Neural crest cell (in vitro differentiated cells): ENCODE results near the gene MROH9. TPM values are rescaled to one million over a fixed set of nuclear protein-coding genes. Genes with fewer than 3 reads are reported as not detected.

Source experiments
- DNase-seq: peaks from one replicate; pipeline ENCODE4 v3.0.0; 2021; ENCODE audit warnings: low read depth, mixed read lengths, low spot score
- H3K27ac Mint-ChIP-seq: one replicate; pipeline ENCODE4 v1.8.0; 2021; ENCODE audit warnings: mild to moderate bottlenecking, mixed read lengths; ENCODE audit not compliant: unreplicated experiment
- H3K27me3 Mint-ChIP-seq: 2 replicates; pipeline ENCODE4 v1.8.0; 2021; ENCODE audit warnings: low read depth, mild to moderate bottlenecking, mixed read lengths
- H3K36me3 Mint-ChIP-seq: 2 replicates; pipeline ENCODE4 v1.8.0; 2021; ENCODE audit warnings: low read depth, mild to moderate bottlenecking, mixed read lengths
- H3K4me1 Mint-ChIP-seq: 2 replicates; pipeline ENCODE4 v1.8.0; 2021; ENCODE audit warnings: mixed read lengths
- H3K4me3 Mint-ChIP-seq: one replicate; pipeline ENCODE4 v1.8.0; 2021; ENCODE audit warnings: mild to moderate bottlenecking, mixed read lengths
- H3K9me3 Mint-ChIP-seq: 2 replicates; pipeline ENCODE4 v1.8.0; 2021; ENCODE audit warnings: mixed read lengths
- total RNA-seq: library from RNA; stranded (reverse); gene quantifications from 2 replicates; pipeline ENCODE4 v1.2.1, GENCODE V29; 2021
- TF ChIP-seq, protein P1 (sequence below): fragments of 200-600 bp; sonication (generic); conservative IDR thresholded peaks from 2 replicates; pipeline ENCODE4 v1.5.0; 2021; ENCODE audit warnings: antibody characterized with exemption, mild to moderate bottlenecking

Gene MROH9
- total RNA-seq, 1 donor from 2014 or later, result not detected

DNA sequence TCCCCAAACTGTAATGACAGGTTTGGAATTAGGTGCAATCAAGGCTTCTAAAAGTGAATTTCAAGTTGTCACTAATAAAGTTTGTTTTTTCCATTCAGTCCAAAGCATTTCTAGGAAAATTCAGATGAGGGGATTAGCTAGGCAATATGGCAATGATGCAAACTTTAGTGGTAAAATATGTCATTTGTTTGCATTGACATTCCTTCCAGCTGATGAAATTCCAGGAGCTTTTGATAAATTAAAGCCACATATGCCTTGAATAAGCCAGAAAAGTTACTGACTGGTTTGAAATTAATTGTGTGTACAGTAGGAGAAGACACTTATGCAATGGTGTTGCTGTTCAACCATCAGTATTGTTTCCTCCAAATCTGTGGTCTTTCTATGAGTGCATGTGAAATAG is 57.8 kb downstream of the MROH9 start:
- H3K27ac Mint-ChIP-seq, result no peak overlapping the region
- TF ChIP-seq, protein P1, sequence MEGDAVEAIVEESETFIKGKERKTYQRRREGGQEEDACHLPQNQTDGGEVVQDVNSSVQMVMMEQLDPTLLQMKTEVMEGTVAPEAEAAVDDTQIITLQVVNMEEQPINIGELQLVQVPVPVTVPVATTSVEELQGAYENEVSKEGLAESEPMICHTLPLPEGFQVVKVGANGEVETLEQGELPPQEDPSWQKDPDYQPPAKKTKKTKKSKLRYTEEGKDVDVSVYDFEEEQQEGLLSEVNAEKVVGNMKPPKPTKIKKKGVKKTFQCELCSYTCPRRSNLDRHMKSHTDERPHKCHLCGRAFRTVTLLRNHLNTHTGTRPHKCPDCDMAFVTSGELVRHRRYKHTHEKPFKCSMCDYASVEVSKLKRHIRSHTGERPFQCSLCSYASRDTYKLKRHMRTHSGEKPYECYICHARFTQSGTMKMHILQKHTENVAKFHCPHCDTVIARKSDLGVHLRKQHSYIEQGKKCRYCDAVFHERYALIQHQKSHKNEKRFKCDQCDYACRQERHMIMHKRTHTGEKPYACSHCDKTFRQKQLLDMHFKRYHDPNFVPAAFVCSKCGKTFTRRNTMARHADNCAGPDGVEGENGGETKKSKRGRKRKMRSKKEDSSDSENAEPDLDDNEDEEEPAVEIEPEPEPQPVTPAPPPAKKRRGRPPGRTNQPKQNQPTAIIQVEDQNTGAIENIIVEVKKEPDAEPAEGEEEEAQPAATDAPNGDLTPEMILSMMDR, result no peak
- no peaks in the 10 kb centered on the region for H3K36me3 Mint-ChIP-seq
- H3K9me3 Mint-ChIP-seq, result no peaks in the 10 kb centered on the region
- no peak for DNase-seq
- no peaks in the 10 kb centered on the region for H3K4me1 Mint-ChIP-seq
- no peak overlapping the region for H3K4me3 Mint-ChIP-seq
- no peaks in the 10 kb centered on the region for H3K27me3 Mint-ChIP-seq

DNA sequence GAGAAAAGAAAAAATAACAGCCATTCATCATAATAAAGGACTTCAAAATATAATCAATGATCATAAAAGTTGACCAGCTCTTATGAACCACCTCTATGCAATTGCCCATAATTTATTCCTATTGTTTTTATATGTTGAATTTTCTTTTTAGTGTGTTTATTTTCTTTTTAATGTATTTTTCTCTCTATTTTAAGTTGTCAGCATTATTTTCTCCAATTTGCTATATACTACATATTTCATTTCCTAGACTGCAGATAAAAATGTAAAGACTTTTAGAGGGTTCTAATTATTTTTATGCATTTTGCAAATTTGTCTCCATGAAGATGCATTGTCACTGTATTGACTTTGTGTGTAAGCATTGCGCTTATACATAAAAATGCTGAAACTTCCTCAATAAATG is 58.4 kb downstream of the MROH9 start:
- Mint-ChIP-seq H3K9me3 (no peaks in the 10 kb centered on the region), H3K4me3 (no peak overlapping the region), H3K36me3 (no peaks in the 10 kb centered on the region), H3K27ac (no peak overlapping the region), H3K4me1 (no peaks in the 10 kb centered on the region), H3K27me3 (no peaks in the 10 kb centered on the region)
- DNase-seq, result no peak
- TF ChIP-seq, protein P1, result no peak

DNA sequence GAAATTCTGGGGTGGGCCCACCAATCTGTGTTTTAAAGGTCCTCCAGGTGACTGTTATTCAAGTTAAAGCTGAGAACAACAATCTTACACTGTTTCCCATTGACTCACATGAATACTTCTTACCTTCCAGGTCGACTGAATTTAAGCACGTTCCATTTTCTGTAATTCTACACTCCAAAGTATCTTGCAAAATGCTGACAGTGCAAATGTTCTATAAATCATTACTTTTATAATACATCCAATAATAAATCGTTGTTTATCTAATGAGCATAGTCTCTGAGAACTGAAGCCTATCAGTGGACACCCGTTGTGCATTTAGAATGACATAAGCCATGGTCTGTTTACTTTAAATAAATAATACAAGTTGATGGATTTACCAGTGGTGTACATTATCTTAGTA is 79.5 kb downstream of the MROH9 start:
- Mint-ChIP-seq H3K4me1 (no peaks in the 10 kb centered on the region), H3K36me3 (no peaks in the 10 kb centered on the region), H3K27me3 (no peaks in the 10 kb centered on the region), H3K9me3 (no peaks in the 10 kb centered on the region), H3K27ac (no peak overlapping the region), H3K4me3 (no peak overlapping the region)
- TF ChIP-seq, protein P1, result no peak
- DNase-seq, result no peak

DNA sequence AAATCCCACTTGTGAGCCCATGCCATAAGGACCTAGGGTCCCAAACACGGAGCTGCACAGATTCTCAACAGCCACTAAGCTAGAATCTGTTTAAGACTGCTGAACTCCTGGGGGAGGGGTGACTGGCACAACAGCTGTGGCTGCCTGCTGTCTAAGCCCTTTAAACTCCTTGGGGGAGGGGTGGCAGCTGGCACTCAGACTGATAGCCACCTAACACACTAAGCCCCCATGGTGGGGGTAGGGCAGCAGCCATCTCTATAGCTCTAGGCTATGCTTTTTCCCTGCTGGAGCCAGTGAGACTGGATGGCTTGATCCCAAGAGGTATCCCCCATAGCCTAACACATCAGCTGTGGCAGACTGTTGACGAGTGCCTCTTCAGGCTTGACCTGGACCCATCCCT is 82.1 kb downstream of the MROH9 start:
- H3K27ac Mint-ChIP-seq, result no peak overlapping the region
- DNase-seq, result no peak
- no peaks in the 10 kb centered on the region for H3K4me1 Mint-ChIP-seq
- TF ChIP-seq, protein P1, result no peak
- H3K36me3 Mint-ChIP-seq, result no peaks in the 10 kb centered on the region
- H3K27me3 Mint-ChIP-seq, result peaks cover 3% of the 10 kb centered on the region
- peaks cover 5% of the 10 kb centered on the region for H3K9me3 Mint-ChIP-seq
- H3K4me3 Mint-ChIP-seq, result no peak overlapping the region

DNA sequence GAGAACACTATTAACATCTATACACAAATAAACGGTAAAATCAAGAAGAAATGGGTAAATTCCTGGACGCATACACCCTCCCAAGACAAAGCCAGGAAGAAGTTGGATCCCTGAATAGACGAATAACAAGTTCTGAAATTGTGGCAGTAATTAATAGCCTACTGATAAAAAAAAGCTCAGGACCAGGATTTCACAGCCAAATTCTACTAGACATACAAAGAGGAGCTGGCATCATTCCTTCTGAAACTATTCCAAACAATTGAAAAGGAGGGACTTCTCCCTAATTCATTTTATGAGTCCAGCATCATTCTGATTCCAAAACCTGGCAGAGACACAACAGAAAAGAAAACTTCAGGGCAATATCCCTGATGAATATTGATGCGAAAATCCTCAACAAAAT is 84.6 kb downstream of the MROH9 start:
- Mint-ChIP-seq H3K27ac (no peak overlapping the region), H3K4me1 (no peaks in the 10 kb centered on the region), H3K4me3 (no peak overlapping the region), H3K36me3 (no peaks in the 10 kb centered on the region), H3K9me3 (peaks cover 5% of the 10 kb centered on the region), H3K27me3 (peaks cover 3% of the 10 kb centered on the region)
- TF ChIP-seq, protein P1, result no peak
- no peak for DNase-seq
